GM12878 (cell line): ENCODE measurements around the gene CMYA5. TPM values are rescaled to one million over a fixed set of nuclear protein-coding genes. Genes with fewer than 3 reads are reported as not detected.

ENCODE experiments used
- ATAC-seq: fragments of 200-7000 bp; cut with Tn5 transposase; 3 replicates; pipeline ENCODE4 v1.9.1; 2020; ENCODE audit warnings: mild to moderate bottlenecking, moderate library complexity
- BruUV-seq: library from RNA; stranded (reverse); fragments of 400-500 nt; replicated peaks from 2 replicates; lab custom pipeline; 2021; lab: Mats Ljungman, UMichigan
- CTCF ChIA-PET: fragments of 300-600 bp; sonication (Branson Sonifier 250); formaldehyde crosslinking; extraction: SDS; loops from one replicate; lab custom pipeline; 2021; ENCODE audit warnings: inconsistent platforms; lab: Yijun Ruan, JAX
- POLR2A ChIA-PET: fragments of 350-600 bp; formaldehyde crosslinking; extraction: SDS; loops from one replicate; lab custom pipeline; 2021; ENCODE audit warnings: inconsistent platforms; lab: Charles Lee
- RAD21 ChIA-PET: fragments of 300-600 bp; sonication (Branson Sonifier 250); formaldehyde crosslinking; loops from one replicate; lab custom pipeline; 2023; ENCODE audit warnings: antibody characterized with exemption; ENCODE audit not compliant: unreplicated experiment; lab: Charles Lee
- SMC1A ChIA-PET: fragments of 300-600 bp; sonication (Branson Sonifier 250); formaldehyde crosslinking; loops from one replicate; lab custom pipeline; 2023; ENCODE audit not compliant: unreplicated experiment, uncharacterized antibody; lab: Charles Lee
- DNase-seq: peaks from one replicate; pipeline ENCODE4 v3.0.0-alpha.2; 2011; ENCODE audit warnings: low read depth, low spot score
- FAIRE-seq: peaks from 3 replicates; lab custom pipeline; 2011; peaks lifted over from hg19 to GRCh38; lab: Jason Lieb, UNC
- H2AFZ ChIP-seq: 2 replicates; pipeline ENCODE4 v1.6.0; 2011; ENCODE audit warnings: low read depth, low read length, control low read depth; ENCODE audit not compliant: control insufficient read depth
- H3K27ac ChIP-seq: 2 replicates; pipeline ENCODE4 v1.5.1; 2011; ENCODE audit warnings: control low read depth; ENCODE audit not compliant: control insufficient read depth, insufficient read depth
- H3K27me3 ChIP-seq, 2 experiments: replicated peaks in 1 of 2; 2 replicates each; pipeline versions ENCODE4 v1.6.0 to v1.6.1; 2011; ENCODE audit warnings: low read length in 1 of 2; ENCODE audit not compliant: control insufficient read depth in 2 of 2, insufficient read depth in 2 of 2
- H3K36me3 ChIP-seq, 2 experiments: 2 replicates each; pipeline ENCODE4 v1.5.1; 2011; ENCODE audit warnings: low read length in 1 of 2; ENCODE audit not compliant: control insufficient read depth in 2 of 2, insufficient read depth in 2 of 2
- H3K4me1 ChIP-seq: 2 replicates; pipeline ENCODE4 v1.6.1; 2011; ENCODE audit warnings: mild to moderate bottlenecking, low read length, moderate library complexity, mixed read lengths; ENCODE audit not compliant: control insufficient read depth, insufficient read depth
- H3K4me2 ChIP-seq: 2 replicates; pipeline ENCODE4 v1.6.0; 2011; ENCODE audit warnings: control low read depth; ENCODE audit not compliant: control insufficient read depth, insufficient read depth
- H3K4me3 ChIP-seq: fragments of 200-600 bp; sonication (generic); 2 replicates; pipeline ENCODE4 v1.5.1; 2016
- H3K79me2 ChIP-seq: 2 replicates; pipeline ENCODE4 v1.6.0; 2011; ENCODE audit warnings: low read length; ENCODE audit not compliant: control insufficient read depth, insufficient read depth
- H3K9ac ChIP-seq: 2 replicates; pipeline ENCODE4 v1.8.0; 2011; ENCODE audit warnings: low read length, control low read depth, mixed read lengths; ENCODE audit not compliant: control insufficient read depth, insufficient read depth
- H3K9me3 ChIP-seq: replicated peaks from 3 replicates; pipeline ENCODE4 v1.5.1; 2011; ENCODE audit warnings: mild to moderate bottlenecking, low read length; ENCODE audit not compliant: control insufficient read depth, insufficient read depth
- H4K20me1 ChIP-seq: 2 replicates; pipeline ENCODE4 v1.6.0; 2011; ENCODE audit not compliant: control insufficient read depth, insufficient read depth
- CEBPB ChIP-seq, 2 experiments: fragments of 150-350 bp in 1 of 2; IDR thresholded peaks; 2 replicates each; pipeline ENCODE4 v1.6.1; 2012 to 2014; ENCODE audit warnings: low read depth in 2 of 2, low read length in 2 of 2, borderline replicate concordance in 1 of 2, inconsistent platforms in 1 of 2
- E2F8 ChIP-seq: fragments of 450-650 bp; IDR thresholded peaks from 2 replicates; pipeline ENCODE4 v1.6.1; 2018; ENCODE audit warnings: mild to moderate bottlenecking, low read depth, moderate library complexity; ENCODE audit not compliant: partially characterized antibody
- EZH2 ChIP-seq: IDR thresholded peaks from 2 replicates; pipeline ENCODE4 v1.6.1; 2012; ENCODE audit warnings: low read depth, mild to moderate bottlenecking, control low read depth, inconsistent platforms, low read length, borderline replicate concordance; ENCODE audit not compliant: control insufficient read depth
- IKZF1 ChIP-seq: fragments of 450-650 bp; conservative IDR thresholded peaks from 2 replicates; pipeline ENCODE4 v1.6.1; 2017; ENCODE audit warnings: antibody characterized with exemption, mild to moderate bottlenecking
- PAX8 ChIP-seq: fragments of 450-650 bp; IDR thresholded peaks from 2 replicates; pipeline ENCODE4 v1.6.1; 2017; ENCODE audit warnings: mild to moderate bottlenecking, moderate library complexity
- USF2 ChIP-seq: IDR thresholded peaks from 2 replicates; pipeline ENCODE4 v1.6.1; 2011; ENCODE audit warnings: low read depth, low read length, improper control_type of control experiment, borderline replicate concordance
- ZZZ3 ChIP-seq: IDR thresholded peaks from 2 replicates; pipeline ENCODE4 v1.6.1; 2011; ENCODE audit warnings: low read depth; ENCODE audit not compliant: control insufficient read depth, insufficient read length
- WGBS: methylation state at CpG from one replicate; pipeline ENCODE4 v1.1.6; 2016; ENCODE audit warnings: low lambda C conversion rate; ENCODE audit not compliant: insufficient replicate concordance, insufficient coverage; ENCODE audit errors: missing lambda C conversion rate; 5-methylcytosine and 5-hydroxymethylcytosine counted together
- in situ Hi-C: fragments of 300-500 bp; cut with MboI; formaldehyde crosslinking; loops from 9 replicates; pipeline ENCODE4 v1.14.3; 2018; ENCODE audit warnings: mixed read lengths
- intact Hi-C: fragments of 100-400 bp; cut with micrococcal nuclease; formaldehyde crosslinking; loops from one replicate; pipeline ENCODE4 v1.14.2; 2022; ENCODE audit not compliant: unreplicated experiment
- polyA plus RNA-seq, 11 experiments: library from polyadenylated mRNA; depleted of rRNA in 4 of 11; unstranded in 6 of 11; stranded (reverse) in 5 of 11; fragments of >200 nt; fragmentation: Nextera tagmentation in 4 of 11; fragmentation: Illumina TruSeq in 1 of 11; extraction: Ambion mirVana in 4 of 11; extraction: Trizol in 1 of 11; gene quantifications; 1 replicate in 1 of 11; 2 replicates in 10 of 11; pipeline versions ENCODE4 v1.2.1 to v1.2.3, GENCODE V29; 2011 to 2016; ENCODE audit warnings: inconsistent platforms in 2 of 11, missing spikeins in 2 of 11, low read depth in 1 of 11
- total RNA-seq, 4 experiments: library from RNA; depleted of rRNA in 3 of 4; stranded (reverse); fragments of >200 nt in 3 of 4; fragmentation: Illumina TruSeq in 1 of 4; extraction: Trizol in 1 of 4; gene quantifications; 2 replicates each; pipeline versions ENCODE4 v1.2.1 to v1.2.3, GENCODE V29; 2013 to 2021

The CMYA5 gene
- total and polyA plus RNA-seq, 10 of the 15 experiments (the other 5 are each of a cell fraction or from before 2014, with no cell fraction given), result 0.01 to 0.34 (median 0.16) TPM; not detected in 1

- DNase-seq, result no peak
- no peaks in the 10 kb centered on the region; the same call in 2 of the 3 replicates for H3K9me3 ChIP-seq
- no peaks in the 10 kb centered on the region for H4K20me1 ChIP-seq
- no peak overlapping the region for H2AFZ ChIP-seq
- no peak overlapping the region for H3K27ac ChIP-seq
- 19% methylated on average over 7 of the region's 7 CpGs for WGBS
- ChIA-PET POLR2A (interaction anchor here (0.6 kb wide), 1 partner anchor 10 kb away, joined by 6 read pairs; no protein-coding TSS in a partner anchor), SMC1A (interaction anchor here (0.6 kb wide), 1 partner anchor 24 kb away, joined by 3 read pairs; no protein-coding TSS in a partner anchor), RAD21 (no interaction called here), CTCF (interaction anchor here (1.4 kb wide), 1 partner anchor 243 kb away, joined by 3 read pairs; no protein-coding TSS in a partner anchor)
- H3K36me3 ChIP-seq, result no peaks in the 10 kb centered on the region
- no peak overlapping the region for H3K4me2 ChIP-seq
- no peaks in the 10 kb centered on the region for H3K4me1 ChIP-seq
- no peak for FAIRE-seq
- no peaks in the 10 kb centered on the region for H3K27me3 ChIP-seq
- no TSS peak for BruUV-seq
- H3K4me3 ChIP-seq, result no peak overlapping the region
- no peak overlapping the region for H3K9ac ChIP-seq
- ATAC-seq, result no peak
- in situ Hi-C loops (no loop called here), intact Hi-C loops (no loop called here)
- no peaks in the 10 kb centered on the region for H3K79me2 ChIP-seq
- TF ChIP-seq IKZF1 (no peak), CEBPB (IDR thresholded peaks at IDR 0.05; ENCODE audit: borderline replicate concordance in 1 of 2, low read depth in 2 of 2, low read length in 2 of 2) (no peak), USF2 (no peak), EZH2 (no peak), PAX8 (no peak), ZZZ3 (no peak), E2F8 (no peak)
These were observed 150.7 kb downstream of the CMYA5 start for GRCh38 chr5:79840084-79840990.
